Tibial artery (tissue), 4 donors: ENCODE results near the gene FER.
"Not testable (repeated sequence)": the region's sequence is repeated elsewhere in the genome, so short reads cannot be mapped to it uniquely, and the experiment has no call there.

Experiments
- DNase-seq, 2 donors: peaks; one replicate each; pipeline ENCODE4 v3.0.0-alpha.2; 2019
- H3K27ac ChIP-seq, 2 donors: fragments of 200-600 bp; sonication (generic) in 1 of 2; 1 replicate in 1 of 2; 2 replicates in 1 of 2; pipeline ENCODE4 v1.5.1; 2018 to 2019; ENCODE audit warnings: mild to moderate bottlenecking in 1 of 2
- H3K27me3 ChIP-seq, 2 donors: fragments of 200-600 bp; sonication (generic) in 1 of 2; one replicate each; pipeline versions ENCODE4 v1.5.1 to v1.6.0; 2016 to 2019
- H3K36me3 ChIP-seq, 3 donors: fragments of 200-600 bp; sonication (generic) in 2 of 3; one replicate each; pipeline ENCODE4 v1.5.1; 2016 to 2019; ENCODE audit warnings: mild to moderate bottlenecking in 2 of 3
- H3K4me1 ChIP-seq, 4 donors: fragments of 200-600 bp; sonication (generic) in 2 of 4; 1 replicate in 3 of 4; 2 replicates in 1 of 4; pipeline ENCODE4 v1.5.1; 2016 to 2019
- H3K4me3 ChIP-seq, 2 donors: fragments of 200-600 bp; sonication (generic) in 1 of 2; 1 replicate in 1 of 2; 2 replicates in 1 of 2; pipeline ENCODE4 v1.5.1; 2018 to 2019; ENCODE audit warnings: mild to moderate bottlenecking in 2 of 2
- H3K9me3 ChIP-seq, 3 donors: fragments of 200-600 bp; sonication (generic) in 1 of 3; one replicate each; pipeline ENCODE4 v1.5.1; 2016 to 2019
- CTCF ChIP-seq, 2 experiments: fragments of 200-600 bp in 1 of 2; fragments of 450-650 bp in 1 of 2; IDR thresholded peaks; one replicate each; pipeline ENCODE4 v1.5.1; 2017 to 2019; ENCODE audit warnings: antibody characterized with exemption in 2 of 2, mild to moderate bottlenecking in 1 of 2, moderate library complexity in 1 of 2
- intact Hi-C: fragments of 100-400 bp; cut with DNase I; formaldehyde crosslinking; loops from one replicate; pipeline ENCODE4 v1.15.0; 2023; ENCODE audit warnings: low total_unique reads

Gene FER

GRCh38 chr5:108753877-108754276 is 6.2 kb downstream of the FER start:
- peaks cover 0 to 35% (median 13%) of the 10 kb centered on the region in 4 donors for H3K4me1 ChIP-seq
- no peaks in the 10 kb centered on the region for H3K36me3 ChIP-seq
- H3K27ac ChIP-seq = no peak overlapping the region
- no peaks in the 10 kb centered on the region for H3K27me3 ChIP-seq
- no peak for TF ChIP-seq CTCF (IDR thresholded peaks at IDR 0.05)
- intact Hi-C loops = no loop called here
- DNase-seq = no peak
- no peaks in the 10 kb centered on the region for H3K9me3 ChIP-seq
- H3K4me3 ChIP-seq = no peak overlapping the region

- Histone ChIP-seq H3K9me3 (no peaks in the 10 kb centered on the region), H3K27me3 (no peaks in the 10 kb centered on the region), H3K4me3 (no peak overlapping the region), H3K27ac (no peak overlapping the region), H3K36me3 (peaks cover 0 to 4% (median 0%) of the 10 kb centered on the region in 3 donors), H3K4me1 (peaks cover 0 to 9% (median 0%) of the 10 kb centered on the region in 4 donors)
- intact Hi-C loops = no loop called here
- no peak for TF ChIP-seq CTCF (IDR thresholded peaks at IDR 0.05)
- DNase-seq = no peak
Observed at GRCh38 chr5:108760512-108760911, 12.8 kb downstream of the FER start.

GRCh38 chr5:108762660-108763059 is 15.0 kb downstream of the FER start:
- Histone ChIP-seq H3K4me1 (peaks cover 0 to 12% (median 0%) of the 10 kb centered on the region in 4 donors), H3K27ac (no peak overlapping the region), H3K4me3 (no peak overlapping the region), H3K27me3 (no peaks in the 10 kb centered on the region), H3K9me3 (no peaks in the 10 kb centered on the region), H3K36me3 (peaks cover 0 to 4% (median 0%) of the 10 kb centered on the region in 3 donors)
- intact Hi-C loops = no loop called here
- DNase-seq = no peak
- no peak for TF ChIP-seq CTCF (IDR thresholded peaks at IDR 0.05)

GRCh38 chr5:108763222-108763916 is 15.7 kb downstream of the FER start:
- Histone ChIP-seq H3K36me3 (peaks cover 0 to 4% (median 0%) of the 10 kb centered on the region in 3 donors), H3K27me3 (no peaks in the 10 kb centered on the region), H3K27ac (no peak overlapping the region), H3K4me1 (peaks cover 0 to 12% (median 0%) of the 10 kb centered on the region in 4 donors), H3K9me3 (no peaks in the 10 kb centered on the region), H3K4me3 (no peak overlapping the region)
- intact Hi-C loops = no loop called here
- no peak for DNase-seq
- TF ChIP-seq CTCF (IDR thresholded peaks at IDR 0.05) = no peak

- Histone ChIP-seq H3K4me3 (no peak overlapping the region), H3K9me3 (no peaks in the 10 kb centered on the region), H3K4me1 (peaks cover 0 to 12% (median 1%) of the 10 kb centered on the region in 4 donors), H3K27ac (no peak overlapping the region), H3K27me3 (no peaks in the 10 kb centered on the region), H3K36me3 (no peaks in the 10 kb centered on the region)
- no peak for TF ChIP-seq CTCF (IDR thresholded peaks at IDR 0.05)
- intact Hi-C loops = no loop called here
- DNase-seq = no peak
Observed at GRCh38 chr5:108765647-108766046, 17.9 kb downstream of the FER start.

- intact Hi-C loops, DNase-seq, H3K4me3 ChIP-seq, H3K27me3 ChIP-seq, H3K9me3 ChIP-seq, H3K36me3 ChIP-seq, H3K27ac ChIP-seq: not testable (repeated sequence)
- H3K4me1 ChIP-seq = peaks cover 0 to 16% (median 4%) of the 10 kb centered on the region in 4 donors
Observed at GRCh38 chr5:108766916-108767315, 19.2 kb downstream of the FER start.
